GM20000 (cell line): ENCODE measurements around the gene TBC1D1.

Source experiments
- DNase-seq: peaks from one replicate; pipeline ENCODE4 v3.0.0; 2012; ENCODE audit warnings: low spot score
- TF ChIP-seq, protein P1 (sequence below): IDR thresholded peaks from 2 replicates; pipeline ENCODE4 v1.5.1; 2012; ENCODE audit warnings: mild to moderate bottlenecking, control low read depth; ENCODE audit errors: extremely low read depth, missing control alignments

TBC1D1 gene

DNA sequence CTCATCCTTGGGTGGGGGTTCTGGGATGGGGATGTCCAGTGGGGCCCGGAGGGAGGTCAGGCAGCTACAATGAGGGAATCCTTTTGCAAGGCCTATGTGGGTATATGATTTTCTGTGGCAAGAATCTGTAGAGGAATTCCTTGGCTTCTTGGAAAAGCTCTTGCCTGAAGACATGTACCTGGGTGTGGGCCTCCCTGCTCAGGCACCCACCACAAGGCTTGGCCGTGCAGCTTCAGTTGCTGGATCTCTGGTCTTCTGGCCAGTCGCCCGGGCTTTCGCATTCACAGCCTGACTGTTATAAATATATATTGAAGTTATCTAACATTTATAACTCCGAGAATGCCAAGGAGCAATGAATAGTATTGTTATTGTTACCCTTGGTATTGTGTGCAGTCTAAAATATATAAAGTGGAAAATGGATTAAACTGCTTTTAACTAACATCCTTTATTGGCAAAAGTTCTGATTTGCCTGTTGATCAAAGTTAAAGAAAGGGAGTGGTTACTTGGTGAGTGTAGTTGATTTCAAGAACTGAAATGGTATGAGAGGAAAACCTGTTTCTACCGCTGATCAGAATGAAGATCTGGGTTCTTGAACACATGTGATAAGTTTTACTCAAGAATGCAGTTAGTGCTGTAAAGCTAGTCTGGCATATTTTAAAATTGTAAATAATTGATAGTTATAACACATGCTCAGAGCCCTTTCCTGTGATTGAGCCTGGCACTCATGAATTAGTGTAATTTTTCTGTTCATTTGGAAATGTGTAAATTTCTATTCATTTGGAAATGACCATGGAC, 105.3 kb downstream of the TBC1D1 start:
- DNase-seq: no peak
- TF ChIP-seq, protein P1, sequence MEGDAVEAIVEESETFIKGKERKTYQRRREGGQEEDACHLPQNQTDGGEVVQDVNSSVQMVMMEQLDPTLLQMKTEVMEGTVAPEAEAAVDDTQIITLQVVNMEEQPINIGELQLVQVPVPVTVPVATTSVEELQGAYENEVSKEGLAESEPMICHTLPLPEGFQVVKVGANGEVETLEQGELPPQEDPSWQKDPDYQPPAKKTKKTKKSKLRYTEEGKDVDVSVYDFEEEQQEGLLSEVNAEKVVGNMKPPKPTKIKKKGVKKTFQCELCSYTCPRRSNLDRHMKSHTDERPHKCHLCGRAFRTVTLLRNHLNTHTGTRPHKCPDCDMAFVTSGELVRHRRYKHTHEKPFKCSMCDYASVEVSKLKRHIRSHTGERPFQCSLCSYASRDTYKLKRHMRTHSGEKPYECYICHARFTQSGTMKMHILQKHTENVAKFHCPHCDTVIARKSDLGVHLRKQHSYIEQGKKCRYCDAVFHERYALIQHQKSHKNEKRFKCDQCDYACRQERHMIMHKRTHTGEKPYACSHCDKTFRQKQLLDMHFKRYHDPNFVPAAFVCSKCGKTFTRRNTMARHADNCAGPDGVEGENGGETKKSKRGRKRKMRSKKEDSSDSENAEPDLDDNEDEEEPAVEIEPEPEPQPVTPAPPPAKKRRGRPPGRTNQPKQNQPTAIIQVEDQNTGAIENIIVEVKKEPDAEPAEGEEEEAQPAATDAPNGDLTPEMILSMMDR: no peak

DNA sequence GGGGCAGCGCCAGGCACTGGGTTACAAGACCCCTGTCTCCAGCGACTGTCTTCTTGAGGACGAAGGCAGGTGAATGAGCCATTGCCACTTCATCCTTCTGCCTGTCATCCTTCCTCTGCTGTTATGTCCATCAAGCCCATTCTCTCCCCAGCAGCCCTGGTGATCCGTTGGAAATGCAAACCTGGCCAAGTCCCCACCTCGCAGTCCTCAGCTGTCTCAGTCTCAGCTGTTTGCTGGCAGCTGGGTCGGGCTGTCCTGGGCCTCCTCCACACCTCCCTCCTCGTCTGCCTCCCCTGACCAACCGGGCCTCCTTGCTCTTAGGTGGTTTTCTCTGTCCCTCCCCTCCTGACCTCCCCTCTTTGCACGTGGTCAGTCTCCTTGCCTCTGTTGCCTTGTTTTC, 107.3 kb downstream of the TBC1D1 start:
- TF ChIP-seq, protein P1: no peak
- no peak for DNase-seq

DNA sequence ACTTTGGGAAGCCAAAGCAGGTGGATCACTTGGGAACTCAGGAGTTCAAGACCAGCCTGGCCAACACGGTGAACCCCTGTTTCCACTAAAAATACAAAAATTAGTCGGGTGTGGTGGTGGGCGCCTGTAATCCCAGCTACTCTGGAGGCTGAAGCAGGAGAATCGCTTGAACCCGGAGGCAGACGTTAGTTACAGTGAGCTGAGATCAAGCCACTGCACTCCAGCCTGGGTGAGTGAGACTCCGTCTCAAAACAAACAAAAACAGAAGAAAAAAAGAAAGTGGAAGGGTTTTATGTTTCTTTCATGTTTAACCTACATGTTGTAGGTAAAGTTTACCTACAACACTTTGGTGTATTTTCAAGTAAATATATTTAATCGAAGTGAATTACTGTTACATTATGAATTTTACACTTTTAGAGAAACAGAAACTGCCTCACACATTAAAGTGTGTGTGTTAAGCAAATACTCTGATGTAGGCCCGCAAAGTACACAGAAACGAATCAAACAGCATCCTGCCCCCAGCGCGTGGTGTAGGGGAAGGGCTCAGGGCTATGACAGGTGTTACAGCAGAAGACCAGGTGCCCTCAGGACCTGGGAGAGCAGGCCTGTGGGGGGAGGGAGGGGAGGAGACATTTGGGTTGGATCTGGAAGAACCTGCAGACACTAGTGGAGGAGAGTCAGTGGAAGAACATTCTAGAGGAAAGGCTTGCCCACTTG, 108.3 kb downstream of the TBC1D1 start:
- DNase-seq: no peak
- TF ChIP-seq, protein P1: no peak

DNA sequence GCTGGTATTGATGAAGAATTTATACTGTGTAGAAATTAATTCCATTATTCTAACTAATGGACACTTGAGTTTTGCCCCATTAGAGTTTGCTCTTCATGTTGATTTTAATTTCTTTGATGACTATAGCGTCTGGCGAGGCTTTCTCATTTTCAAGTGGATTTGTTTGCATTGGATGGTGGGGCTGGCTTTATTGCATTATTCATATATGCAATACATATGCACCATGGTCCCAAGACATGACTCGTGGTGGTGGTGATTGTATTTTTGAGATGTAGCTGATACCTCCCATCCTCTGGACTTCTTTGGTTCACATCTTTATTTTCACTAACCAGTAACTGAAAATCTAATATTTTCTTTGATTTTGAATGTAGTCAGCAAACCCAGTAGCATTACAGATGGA, 109.1 kb downstream of the TBC1D1 start:
- TF ChIP-seq, protein P1: no peak
- no peak for DNase-seq

DNA sequence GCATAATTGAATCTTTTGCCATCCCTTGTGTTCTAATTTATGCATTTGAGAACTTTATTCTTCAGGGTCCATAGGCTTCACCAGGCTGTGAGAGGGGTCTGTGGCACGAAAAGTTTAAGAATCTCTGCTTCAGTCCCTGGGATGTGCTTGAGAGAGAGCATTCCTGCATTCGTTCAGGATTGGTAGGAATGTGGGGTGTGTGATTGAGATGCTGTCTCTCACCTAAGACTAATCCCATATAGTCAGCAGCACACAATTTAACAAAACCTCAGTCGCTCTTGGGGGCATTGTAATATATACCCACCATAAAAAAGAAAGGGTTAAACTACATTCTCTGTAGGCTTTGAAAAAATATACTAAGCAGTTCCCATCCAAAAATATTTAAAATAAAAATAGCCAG, 111.0 kb downstream of the TBC1D1 start:
- TF ChIP-seq, protein P1: no peak
- DNase-seq: no peak

DNA sequence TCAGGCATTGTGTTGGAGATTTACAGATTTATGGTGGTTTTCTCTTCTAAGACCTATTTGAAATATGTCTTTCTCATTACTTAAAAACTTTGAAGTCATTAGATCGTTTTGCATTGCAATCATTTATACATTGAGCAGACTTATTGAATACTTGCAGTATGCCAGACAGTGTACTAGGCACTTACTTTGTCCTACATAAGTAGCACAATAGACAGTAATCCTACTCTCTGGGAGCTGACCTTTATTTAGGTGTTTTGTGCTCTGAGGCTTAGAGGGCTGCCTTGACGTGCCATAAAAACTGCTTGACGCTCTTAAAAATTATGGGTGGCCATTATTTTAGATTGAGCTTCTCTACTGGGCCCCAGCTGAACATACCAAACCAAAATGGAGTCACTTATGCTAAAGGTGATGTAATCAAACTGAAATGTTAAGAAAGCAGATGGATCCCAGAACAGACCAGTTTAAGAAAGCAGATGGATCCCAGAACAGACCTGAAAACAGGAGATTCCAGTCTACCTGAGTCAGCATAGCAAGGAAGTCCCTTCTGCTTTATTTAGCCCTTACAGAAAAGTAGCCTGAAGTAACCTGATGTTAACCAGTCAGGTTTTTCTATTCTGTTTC, 111.7 kb downstream of the TBC1D1 start:
- no peak for DNase-seq
- TF ChIP-seq, protein P1: no peak

DNA sequence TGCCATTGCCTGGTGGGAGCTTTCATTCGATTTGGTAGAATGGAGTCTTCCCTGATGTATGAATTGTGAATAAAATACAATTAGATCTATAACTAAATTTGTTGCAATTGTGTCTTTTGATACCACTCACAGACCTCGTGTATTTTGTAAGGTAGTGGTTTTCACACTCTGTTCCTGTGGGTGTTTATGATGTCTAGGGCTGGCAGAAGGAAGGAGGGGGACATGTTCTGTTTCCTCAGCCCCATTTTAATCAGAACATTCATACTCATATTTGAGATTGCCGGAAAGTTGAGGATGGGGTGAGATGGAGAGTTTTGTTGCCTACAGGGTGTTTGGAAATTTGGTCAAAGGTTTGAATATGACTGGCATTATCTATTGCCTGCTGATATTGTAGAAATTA, 112.2 kb downstream of the TBC1D1 start:
- DNase-seq: no peak
- TF ChIP-seq, protein P1: no peak
